Adrenal gland (tissue), 12 donors: Measurements from ENCODE around the gene COL25A1. TPM values are rescaled to one million over a fixed set of nuclear protein-coding genes. Genes with fewer than 3 reads are reported as not detected.

Experiments used
- DNase-seq, 7 donors: peaks; one replicate each; pipeline ENCODE4 v3.0.0-alpha.2; 2019 to 2020
- H3K27ac ChIP-seq, 5 donors: fragments of 200-600 bp; sonication (generic) in 4 of 5; 1 replicate in 3 of 5; 2 replicates in 2 of 5; pipeline versions ENCODE4 v1.5.1 to v1.8.0; 2016 to 2020; ENCODE audit warnings: mild to moderate bottlenecking in 1 of 5
- H3K27me3 ChIP-seq: fragments of 200-600 bp; 2 replicates; pipeline ENCODE4 v1.8.0; 2021
- H3K36me3 ChIP-seq, 2 donors: fragments of 200-600 bp; replicated peaks in 1 of 2; 1 replicate in 1 of 2; 2 replicates in 1 of 2; pipeline versions ENCODE4 v1.5.1 to v1.8.0; 2018 to 2022
- H3K4me1 ChIP-seq, 2 donors: fragments of 200-600 bp; replicated peaks in 1 of 2; 1 replicate in 1 of 2; 2 replicates in 1 of 2; pipeline versions ENCODE4 v1.5.1 to v1.8.0; 2018 to 2021
- H3K4me3 ChIP-seq, 4 donors: fragments of 200-600 bp; sonication (generic) in 3 of 4; one replicate each; pipeline ENCODE4 v1.5.1; 2016 to 2018
- H3K9me3 ChIP-seq, 3 donors: fragments of 200-600 bp; sonication (generic) in 1 of 3; replicated peaks in 1 of 3; 1 replicate in 2 of 3; 2 replicates in 1 of 3; pipeline versions ENCODE4 v1.5.1 to v1.8.0; 2016 to 2021
- CTCF ChIP-seq, 6 experiments: fragments of 450-650 bp in 4 of 6; fragments of 200-600 bp in 2 of 6; sonication (generic) in 1 of 6; IDR thresholded peaks; 1 replicate in 5 of 6; 2 replicates in 1 of 6; pipeline versions ENCODE4 v1.5.1 to v1.8.0; 2016 to 2021; ENCODE audit warnings: antibody characterized with exemption in 6 of 6, mild to moderate bottlenecking in 2 of 6, moderate library complexity in 1 of 6
- POLR2A ChIP-seq, 2 donors: fragments of 450-650 bp; IDR thresholded peaks; one replicate each; pipeline ENCODE4 v1.6.1; 2017; ENCODE audit warnings: antibody characterized with exemption in 2 of 2, mild to moderate bottlenecking in 2 of 2, moderate library complexity in 1 of 2
- WGBS, 4 donors: extraction: QIAGEN DNeasy Blood & Tissue Kit in 2 of 4; methylation state at CpG; one replicate each; pipeline versions ENCODE4 v1.1.5 to v1.1.7; 2013 to 2017; 5-methylcytosine and 5-hydroxymethylcytosine counted together
- intact Hi-C, 2 donors: fragments of 100-400 bp; cut with DNase I; formaldehyde crosslinking; loops; one replicate each; pipeline versions ENCODE4 v1.14.1 to v1.15.0; 2022 to 2023
- polyA plus RNA-seq, 3 donors: library from polyadenylated mRNA; stranded (reverse); fragments of 200-250 nt in 2 of 3; fragments of 350-450 nt in 1 of 3; fragmentation: Illumina TruSeq in 1 of 3; extraction: RNeasy Lipid Tissue Mini Kit (QIAGEN cat#74804) in 1 of 3; gene quantifications; one replicate each; pipeline ENCODE4 v1.2.3, GENCODE V29; 2013 to 2014
- total RNA-seq, 9 donors: library from RNA; depleted of rRNA in 4 of 9; stranded (reverse); fragments of >200 nt in 4 of 9; fragments of 120-200 nt in 1 of 9; fragmentation: NEBNext Ultra II Directional in 1 of 9; extraction: Animal tissue kit (Norgen Biotek cat#: 25700) in 1 of 9; gene quantifications; one replicate each; pipeline versions ENCODE4 v1.1.0 to v1.2.4, GENCODE V29; 2013 to 2023
- donor health status: healthy with polysubstance abuse.
- donor health status: Bipolar disorder and iron deficiency.
- donor health status: DM: yes; HTN: yes; CAD: no.
- donor health status: DM: no; HTN: no; CAD: no.
- donor health status: DM: no; HTN: no; CAD: no.
- donor health status: DM: yes; HTN: yes; CAD: no.

The COL25A1 gene
- total and polyA plus RNA-seq, 12 donors: 0.05 to 2.1 (median 0.47) TPM

GRCh38 chr4:109315341-109315740, 12.9 kb upstream of the COL25A1 start:
- intact Hi-C loops: no loop called here
- no peaks in the 10 kb centered on the region for H3K4me1 ChIP-seq
- WGBS, 4 donors: 64 to 78% (median 68%) methylated on average over 3 of the region's 3 CpGs
- H3K4me3 ChIP-seq: no peak overlapping the region
- no peaks in the 10 kb centered on the region for H3K36me3 ChIP-seq
- no peaks in the 10 kb centered on the region for H3K27me3 ChIP-seq
- H3K9me3 ChIP-seq: no peaks in the 10 kb centered on the region
- no peak for DNase-seq
- no peak overlapping the region for H3K27ac ChIP-seq
- TF ChIP-seq CTCF (IDR thresholded peaks at IDR 0.05): no peak
- TF ChIP-seq POLR2A (IDR thresholded peaks at IDR 0.05): no peak

GRCh38 chr4:109313168-109314133, 11.0 kb upstream of the COL25A1 start:
- DNase-seq: no peak
- WGBS, 4 donors: 83 to 89% (median 85%) methylated on average over 11 of the region's 11 CpGs
- Histone ChIP-seq H3K9me3 (no peaks in the 10 kb centered on the region), H3K27me3 (no peaks in the 10 kb centered on the region), H3K27ac (no peak overlapping the region), H3K36me3 (no peaks in the 10 kb centered on the region), H3K4me3 (no peak overlapping the region), H3K4me1 (no peaks in the 10 kb centered on the region)
- TF ChIP-seq POLR2A (IDR thresholded peaks at IDR 0.05): no peak
- TF ChIP-seq CTCF (IDR thresholded peaks at IDR 0.05): no peak
- intact Hi-C loops: no loop called here

- Histone ChIP-seq H3K36me3 (no peaks in the 10 kb centered on the region), H3K27ac (no peak overlapping the region)
Measured at GRCh38 chr4:109303140-109303496, 660 bp upstream of the COL25A1 start.

More at GRCh38 chr4:109303140-109303496, 660 bp upstream of the COL25A1 start:
- TF ChIP-seq POLR2A (IDR thresholded peaks at IDR 0.05) (no peak), CTCF (IDR thresholded peaks at IDR 0.05) (no peak)
- intact Hi-C loops: no loop called here
- peaks cover 10 to 18% of the 10 kb centered on the region in 2 donors for H3K4me1 ChIP-seq
- peaks cover 44% of the 10 kb centered on the region for H3K27me3 ChIP-seq
- H3K4me3 ChIP-seq: peak overlapping the region in 2 of 4 donors; percentile 43 to 65
- DNase-seq: peak in 2 of 7 donors; percentile 1 to 13
- 1 to 2% (median 1%) methylated on average over 10 of the region's 10 CpGs for WGBS, 4 donors
- H3K9me3 ChIP-seq: no peaks in the 10 kb centered on the region
